PFSK-1 (cell line): Measurements from ENCODE around the gene PPFIA4.

Experiments used
- FOXP2 ChIP-seq: optimal IDR thresholded peaks from 2 replicates; pipeline ENCODE3; 2011; ENCODE audit warnings: borderline replicate concordance, control low read depth, inconsistent platforms; ENCODE audit not compliant: insufficient read depth; ENCODE audit errors: extremely low read length, extremely low read depth
- POLR2AphosphoS5 ChIP-seq: IDR thresholded peaks from 2 replicates; pipeline ENCODE4 v1.6.1; 2012; ENCODE audit warnings: low read depth, mild to moderate bottlenecking, control low read depth, low read length, moderate library complexity
- REST ChIP-seq, 2 experiments: IDR thresholded peaks; 2 replicates each; pipeline versions ENCODE4 v1.6.1 to v1.8.0; 2011 to 2012; ENCODE audit warnings: low read depth in 2 of 2, low read length in 2 of 2, control low read depth in 1 of 2, inconsistent platforms in 1 of 2, mild to moderate bottlenecking in 1 of 2, moderate library complexity in 1 of 2; ENCODE audit not compliant: insufficient read depth in 1 of 2
- SIN3A ChIP-seq: IDR thresholded peaks from 2 replicates; pipeline ENCODE4 v1.6.1; 2012; ENCODE audit warnings: mild to moderate bottlenecking, low read length, moderate library complexity, borderline replicate concordance; ENCODE audit not compliant: insufficient read depth
- TAF1 ChIP-seq: IDR thresholded peaks from 2 replicates; pipeline ENCODE4 v1.6.1; 2012; ENCODE audit warnings: low read length, control low read depth, borderline replicate concordance; ENCODE audit not compliant: insufficient read depth

PPFIA4 gene

DNA sequence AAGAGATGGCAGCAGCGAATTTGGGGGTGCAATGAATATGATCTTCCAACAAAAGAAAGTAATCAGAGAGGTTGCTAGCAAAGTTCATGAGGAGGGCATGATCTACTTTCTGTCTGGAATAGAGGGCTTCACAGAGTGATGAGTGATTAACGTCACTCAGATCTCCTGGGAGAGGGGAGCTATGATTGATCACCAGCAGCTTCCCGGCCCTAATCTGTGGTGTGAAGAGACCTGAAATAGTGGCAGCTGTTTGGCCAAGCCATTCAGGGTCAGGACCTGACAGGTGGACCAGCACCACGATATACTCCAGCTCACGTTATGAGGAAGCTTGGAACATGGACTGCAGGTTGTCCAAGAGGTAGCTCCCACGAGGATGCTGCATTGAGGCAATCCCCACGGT, 39.0 kb upstream of the PPFIA4 start:
- TF ChIP-seq TAF1 (no peak), POLR2AphosphoS5 (no peak), REST (IDR thresholded peaks at IDR 0.05; ENCODE audit: insufficient read depth in 1 of 2, low read depth in 2 of 2, low read length in 2 of 2) (no peak)

- TF ChIP-seq POLR2AphosphoS5, result no peak
- no peak for TF ChIP-seq TAF1
- no peak for TF ChIP-seq REST (IDR thresholded peaks at IDR 0.05; ENCODE audit: insufficient read depth in 1 of 2, low read depth in 2 of 2, low read length in 2 of 2)
- TF ChIP-seq FOXP2, result no peak
- TF ChIP-seq SIN3A, result no peak
These were observed 38.2 kb upstream of the PPFIA4 start for GRCh38 chr1:202987922-202988583.

DNA sequence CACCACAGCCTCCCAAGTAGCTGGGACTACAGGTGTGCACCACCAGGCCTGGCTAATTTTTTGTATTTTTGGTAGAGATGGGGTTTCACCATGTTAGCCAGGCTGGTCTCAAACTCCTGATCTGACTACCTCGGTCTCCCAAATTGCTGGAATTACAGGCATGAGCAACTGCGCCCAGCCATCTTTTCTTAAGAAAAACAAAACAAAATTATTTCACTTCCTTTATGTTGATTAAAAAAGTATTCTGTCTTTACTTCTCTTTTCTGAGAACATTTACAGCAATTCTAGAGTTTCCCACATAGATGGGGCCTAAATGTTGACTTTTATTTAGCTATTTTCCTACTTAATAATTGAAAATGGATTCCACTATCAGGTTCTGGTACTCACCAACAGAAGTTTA, 36.4 kb upstream of the PPFIA4 start:
- TF ChIP-seq TAF1 (no peak), FOXP2 (no peak), SIN3A (no peak), REST (IDR thresholded peaks at IDR 0.05; ENCODE audit: insufficient read depth in 1 of 2, low read depth in 2 of 2, low read length in 2 of 2) (no peak)

DNA sequence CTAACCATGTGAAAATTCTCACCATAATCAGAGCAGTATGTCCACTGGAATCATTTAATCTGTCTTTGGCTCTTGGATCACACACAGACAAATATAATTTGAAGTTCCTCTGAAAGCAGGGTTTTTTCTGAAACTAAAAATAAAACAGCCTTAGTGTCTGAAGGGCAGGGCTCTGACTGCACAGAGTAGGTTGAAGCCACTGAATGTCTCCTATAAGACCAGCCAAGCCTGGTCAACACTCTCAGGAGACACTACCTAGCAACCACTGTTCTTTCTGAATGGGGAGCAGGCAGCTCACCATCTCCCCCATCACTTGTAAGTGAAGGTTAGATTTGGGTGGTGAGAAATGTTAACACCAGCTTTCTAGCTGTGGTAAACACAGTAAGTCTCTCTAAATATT, 35.2 kb upstream of the PPFIA4 start:
- TF ChIP-seq REST (IDR thresholded peaks at IDR 0.05; ENCODE audit: insufficient read depth in 1 of 2, low read depth in 2 of 2, low read length in 2 of 2), result no peak
- no peak for TF ChIP-seq TAF1
- no peak for TF ChIP-seq FOXP2
- TF ChIP-seq SIN3A, result no peak

DNA sequence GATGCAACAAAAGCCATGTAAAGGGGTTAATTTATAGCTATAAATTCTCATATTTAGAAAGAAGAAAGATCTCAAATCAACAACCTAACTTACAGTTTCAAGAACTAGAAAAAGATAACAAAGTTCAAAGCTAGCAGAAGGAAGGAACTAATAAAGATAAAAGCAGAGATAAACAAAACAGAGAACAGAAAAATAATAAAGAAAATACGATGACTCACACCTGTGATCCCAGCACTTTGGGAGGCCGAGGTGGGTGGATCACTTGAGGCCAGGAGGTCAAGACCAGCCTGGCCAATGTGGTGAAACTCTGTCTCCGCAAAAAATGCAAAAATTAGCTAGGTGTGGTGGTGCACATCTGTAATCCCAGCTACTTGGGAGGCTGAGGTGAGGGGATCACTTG, 31.5 kb upstream of the PPFIA4 start:
- no peak for TF ChIP-seq FOXP2
- TF ChIP-seq TAF1, result no peak
- TF ChIP-seq REST (IDR thresholded peaks at IDR 0.05; ENCODE audit: insufficient read depth in 1 of 2, low read depth in 2 of 2, low read length in 2 of 2), result no peak
- no peak for TF ChIP-seq POLR2AphosphoS5
- TF ChIP-seq SIN3A, result no peak
